ENCODE results near the gene MAP3K14. TPM values are rescaled to one million over a fixed set of nuclear protein-coding genes. Genes with fewer than 3 reads are reported as not detected.

MAP3K14 gene
- total RNA-seq, 2 donors from 2014 or later = 4.6 to 5.5 TPM

- H3K27ac ChIP-seq (ENCODE audit: low read depth, low read length) = peak overlapping the region; percentile 21
- peak; percentile 92 for DNase-seq
- Mint-ChIP-seq H3K4me1 (peaks cover 11% of the 10 kb centered on the region), H3K36me3 (ENCODE audit: low read depth) (peaks cover 9% of the 10 kb centered on the region), H3K27me3 (ENCODE audit: insufficient read depth) (peaks cover 18% of the 10 kb centered on the region), H3K27ac (peak overlapping the region; percentile 94), H3K4me3 (peak overlapping the region; percentile 79), H3K9me3 (no peaks in the 10 kb centered on the region)
- H3K9me3 ChIP-seq (ENCODE audit: control insufficient read depth, low read length) = no peaks in the 10 kb centered on the region
- peaks cover 4% of the 10 kb centered on the region for H3K36me3 ChIP-seq (ENCODE audit: control insufficient read depth, insufficient read depth, low read length)
- 0 to 8% methylated on average over 5 to 38 of the region's 39 CpGs for WGBS, 2 experiments (ENCODE audit: insufficient coverage in 1 of 2, insufficient read length in 1 of 2)
- no peaks in the 10 kb centered on the region for H3K27me3 ChIP-seq (ENCODE audit: control insufficient read depth, insufficient read depth, low read length, poor library complexity, severe bottlenecking)
- TF ChIP-seq CTCF (conservative IDR thresholded peaks at IDR 0.05) = no peak
- H3K9ac ChIP-seq (ENCODE audit: extremely low read depth, low read length, poor library complexity, severe bottlenecking) = peak overlapping the region; percentile 75
- peaks cover 3% of the 10 kb centered on the region for H3K4me1 ChIP-seq (ENCODE audit: control insufficient read depth, insufficient read depth, low read length)
- peak overlapping the region; percentile 88 for H3K4me3 ChIP-seq (ENCODE audit: low read length)
Observed at GRCh38 chr17:45248132-45248957, 68.5 kb downstream of the MAP3K14 start.

DNA sequence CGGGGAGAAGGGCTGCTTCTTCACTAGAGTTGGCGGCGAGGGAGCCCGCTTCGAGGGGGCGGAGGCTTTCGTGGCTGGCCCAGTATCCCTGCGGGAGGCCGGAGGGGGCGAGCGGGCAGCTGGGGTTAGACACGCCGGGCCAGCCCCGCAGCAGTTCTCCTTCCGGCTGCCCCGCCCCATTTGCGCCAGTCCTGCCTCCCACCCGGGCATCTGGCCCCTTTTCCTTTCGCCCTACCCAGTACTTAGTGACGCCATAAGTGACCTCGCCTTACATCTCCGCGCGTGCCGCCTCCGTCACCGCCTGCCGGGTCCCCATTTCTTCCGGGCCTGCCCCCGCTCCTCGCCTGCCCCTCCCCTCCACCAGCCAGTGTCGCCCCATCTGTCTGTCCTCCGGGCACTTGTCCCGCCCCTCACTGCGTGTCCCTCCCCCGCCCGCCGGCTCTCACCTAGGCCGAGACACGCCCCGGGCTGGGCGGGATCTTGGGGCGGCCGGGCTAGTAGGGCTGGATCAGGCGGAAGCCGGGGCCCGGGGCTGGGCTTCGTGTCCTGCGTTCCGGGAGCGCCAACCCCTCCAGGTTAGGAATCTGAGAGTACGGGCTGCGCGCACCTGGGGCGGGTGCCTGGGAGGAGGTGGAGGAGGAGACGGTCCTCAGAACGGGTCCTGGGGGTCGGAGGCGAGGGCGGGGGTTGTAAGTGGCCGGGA lies 69.2 kb downstream of the MAP3K14 start:
- 0% methylated on average over 28 to 61 of the region's 61 CpGs for WGBS, 2 experiments (ENCODE audit: insufficient coverage in 1 of 2, insufficient read length in 1 of 2)
- Histone ChIP-seq H3K27ac (ENCODE audit: low read depth, low read length) (peak overlapping the region; percentile 66), H3K36me3 (ENCODE audit: control insufficient read depth, insufficient read depth, low read length) (peaks cover 4% of the 10 kb centered on the region), H3K4me1 (ENCODE audit: control insufficient read depth, insufficient read depth, low read length) (peaks cover 3% of the 10 kb centered on the region), H3K4me3 (ENCODE audit: low read length) (peak overlapping the region; percentile 88), H3K9me3 (ENCODE audit: control insufficient read depth, low read length) (no peaks in the 10 kb centered on the region), H3K27me3 (ENCODE audit: control insufficient read depth, insufficient read depth, low read length, poor library complexity, severe bottlenecking) (no peaks in the 10 kb centered on the region), H3K9ac (ENCODE audit: extremely low read depth, low read length, poor library complexity, severe bottlenecking) (peak overlapping the region; percentile 75)
- peak; percentile 100 for DNase-seq
- Mint-ChIP-seq H3K4me1 (peaks cover 12% of the 10 kb centered on the region), H3K27me3 (ENCODE audit: insufficient read depth) (peaks cover 23% of the 10 kb centered on the region), H3K9me3 (no peaks in the 10 kb centered on the region), H3K4me3 (peak overlapping the region; percentile 79), H3K36me3 (ENCODE audit: low read depth) (peaks cover 9% of the 10 kb centered on the region), H3K27ac (peak overlapping the region; percentile 94)
- no peak for TF ChIP-seq CTCF (conservative IDR thresholded peaks at IDR 0.05)

- H3K9ac ChIP-seq (ENCODE audit: extremely low read depth, low read length, poor library complexity, severe bottlenecking) = peak overlapping the region; percentile 34
- H3K27ac Mint-ChIP-seq = peak overlapping the region; percentile 94
- H3K4me1 ChIP-seq (ENCODE audit: control insufficient read depth, insufficient read depth, low read length) = peaks cover 3% of the 10 kb centered on the region
- peaks cover 13% of the 10 kb centered on the region for H3K4me1 Mint-ChIP-seq
- 3 to 7% methylated on average over 19 to 33 of the region's 33 CpGs for WGBS, 2 experiments (ENCODE audit: insufficient coverage in 1 of 2, insufficient read length in 1 of 2)
- no peaks in the 10 kb centered on the region for H3K9me3 ChIP-seq (ENCODE audit: control insufficient read depth, low read length)
- H3K27me3 Mint-ChIP-seq (ENCODE audit: insufficient read depth) = peaks cover 28% of the 10 kb centered on the region
- TF ChIP-seq CTCF (conservative IDR thresholded peaks at IDR 0.05) = peak; percentile 84
- H3K36me3 ChIP-seq (ENCODE audit: control insufficient read depth, insufficient read depth, low read length) = peaks cover 4% of the 10 kb centered on the region
- peak; percentile 94 for DNase-seq
- H3K4me3 ChIP-seq (ENCODE audit: low read length) = peak overlapping the region; percentile 88
- no peaks in the 10 kb centered on the region for H3K27me3 ChIP-seq (ENCODE audit: control insufficient read depth, insufficient read depth, low read length, poor library complexity, severe bottlenecking)
- peak overlapping the region; percentile 66 for H3K27ac ChIP-seq (ENCODE audit: low read depth, low read length)
- peak overlapping the region; percentile 79 for H3K4me3 Mint-ChIP-seq
- peaks cover 9% of the 10 kb centered on the region for H3K36me3 Mint-ChIP-seq (ENCODE audit: low read depth)
- H3K9me3 Mint-ChIP-seq = no peaks in the 10 kb centered on the region
Observed at GRCh38 chr17:45246861-45247428, 69.9 kb downstream of the MAP3K14 start.
